Inflammatory macrophage (primary cell): ENCODE measurements around the gene COPRS.
"Not testable (repeated sequence)": the region's sequence is repeated elsewhere in the genome, so short reads cannot be mapped to it uniquely, and the experiment has no call there.

Experiments
- DNase-seq, 2 donors: peaks; one replicate each; pipeline ENCODE4 v3.0.0-alpha.2; 2020 to 2022

COPRS gene

GRCh38 chr17:31843070-31843745, 15.8 kb downstream of the COPRS start:
- no peak for DNase-seq

- DNase-seq: peak; percentile 59 to 73
Observed at GRCh38 chr17:31842195-31843069, 16.6 kb downstream of the COPRS start.

GRCh38 chr17:31841850-31842194, 17.2 kb downstream of the COPRS start:
- no peak for DNase-seq

- DNase-seq: no peak
Observed at GRCh38 chr17:31838636-31839225, 20.3 kb downstream of the COPRS start.

GRCh38 chr17:31835984-31836383, 23.1 kb downstream of the COPRS start:
- DNase-seq: no peak

GRCh38 chr17:31834448-31834847, 24.6 kb downstream of the COPRS start:
- peak in 1 of 2 donors; percentile 17 for DNase-seq

GRCh38 chr17:31832746-31833145, 26.3 kb downstream of the COPRS start:
- no peak for DNase-seq

GRCh38 chr17:31830971-31831858, 27.8 kb downstream of the COPRS start:
- no peak for DNase-seq

- DNase-seq: no peak
Observed at GRCh38 chr17:31829649-31830048, 29.4 kb downstream of the COPRS start.

- not testable (repeated sequence) for DNase-seq
Observed at GRCh38 chr17:31828955-31829354, 30.1 kb downstream of the COPRS start.

GRCh38 chr17:31825961-31826691, 32.9 kb downstream of the COPRS start:
- no peak for DNase-seq

GRCh38 chr17:31824766-31825360, 34.2 kb downstream of the COPRS start:
- no peak for DNase-seq

- no peak for DNase-seq
Observed at GRCh38 chr17:31823014-31823413, 36.0 kb downstream of the COPRS start.

- no peak for DNase-seq
Observed at GRCh38 chr17:31820691-31821435, 38.2 kb downstream of the COPRS start.

- DNase-seq: no peak
Observed at GRCh38 chr17:31819578-31819977, 39.5 kb downstream of the COPRS start.

- not testable (repeated sequence) for DNase-seq
Observed at GRCh38 chr17:31818863-31819262, 40.2 kb downstream of the COPRS start.

- DNase-seq: no peak
Observed at GRCh38 chr17:31815212-31815730, 43.8 kb downstream of the COPRS start.

GRCh38 chr17:31811101-31811500, 47.9 kb downstream of the COPRS start:
- DNase-seq: no peak

GRCh38 chr17:31809876-31810275, 49.2 kb downstream of the COPRS start:
- DNase-seq: not testable (repeated sequence)

- DNase-seq: no peak
Observed at GRCh38 chr17:31808521-31809050, 50.5 kb downstream of the COPRS start.
